GM12801 (cell line): ENCODE results near the gene CBLN3.

ENCODE experiments used
- TF ChIP-seq, protein P1 (sequence below): IDR thresholded peaks from one replicate; pipeline ENCODE4 v1.5.1; 2011; ENCODE audit warnings: control low read depth; ENCODE audit not compliant: insufficient read length; ENCODE audit errors: extremely low read depth

Gene CBLN3

DNA sequence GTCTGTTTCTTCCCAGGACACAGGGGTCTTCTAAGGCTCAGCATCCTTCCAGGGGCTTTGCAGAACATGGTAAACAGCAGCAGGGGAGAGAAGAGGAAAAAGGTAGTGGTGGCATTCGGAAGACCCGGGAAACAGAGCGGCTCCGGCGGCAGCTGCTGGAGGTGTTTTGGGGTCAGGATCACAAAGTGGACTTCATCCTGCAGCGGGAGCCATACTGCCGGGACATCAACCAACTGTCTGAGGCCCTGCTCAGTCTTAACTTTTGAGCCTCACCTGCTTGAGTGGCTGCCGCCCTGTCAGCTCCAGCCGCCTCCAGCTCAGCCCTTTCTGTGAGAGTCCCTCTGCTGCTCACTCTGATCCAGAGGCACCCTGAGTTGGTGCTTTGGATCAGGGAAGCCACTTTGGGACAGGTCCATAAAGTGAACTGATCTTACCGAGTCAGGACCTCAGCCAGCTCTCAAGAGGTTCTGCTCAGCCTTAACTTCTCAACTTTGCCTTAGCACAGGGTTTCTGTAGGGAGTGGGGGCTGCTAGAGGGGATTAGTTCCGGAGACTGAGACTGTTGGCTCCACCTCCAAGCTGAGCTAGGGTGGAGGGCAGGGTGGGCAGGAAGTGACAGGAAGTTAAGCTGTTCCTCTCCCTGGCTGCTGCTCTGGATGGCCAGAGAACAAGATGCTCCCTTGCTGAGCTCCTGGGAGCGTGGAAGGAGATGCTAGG, 7.7 kb upstream of the CBLN3 start:
- TF ChIP-seq, protein P1, sequence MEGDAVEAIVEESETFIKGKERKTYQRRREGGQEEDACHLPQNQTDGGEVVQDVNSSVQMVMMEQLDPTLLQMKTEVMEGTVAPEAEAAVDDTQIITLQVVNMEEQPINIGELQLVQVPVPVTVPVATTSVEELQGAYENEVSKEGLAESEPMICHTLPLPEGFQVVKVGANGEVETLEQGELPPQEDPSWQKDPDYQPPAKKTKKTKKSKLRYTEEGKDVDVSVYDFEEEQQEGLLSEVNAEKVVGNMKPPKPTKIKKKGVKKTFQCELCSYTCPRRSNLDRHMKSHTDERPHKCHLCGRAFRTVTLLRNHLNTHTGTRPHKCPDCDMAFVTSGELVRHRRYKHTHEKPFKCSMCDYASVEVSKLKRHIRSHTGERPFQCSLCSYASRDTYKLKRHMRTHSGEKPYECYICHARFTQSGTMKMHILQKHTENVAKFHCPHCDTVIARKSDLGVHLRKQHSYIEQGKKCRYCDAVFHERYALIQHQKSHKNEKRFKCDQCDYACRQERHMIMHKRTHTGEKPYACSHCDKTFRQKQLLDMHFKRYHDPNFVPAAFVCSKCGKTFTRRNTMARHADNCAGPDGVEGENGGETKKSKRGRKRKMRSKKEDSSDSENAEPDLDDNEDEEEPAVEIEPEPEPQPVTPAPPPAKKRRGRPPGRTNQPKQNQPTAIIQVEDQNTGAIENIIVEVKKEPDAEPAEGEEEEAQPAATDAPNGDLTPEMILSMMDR, result no peak

DNA sequence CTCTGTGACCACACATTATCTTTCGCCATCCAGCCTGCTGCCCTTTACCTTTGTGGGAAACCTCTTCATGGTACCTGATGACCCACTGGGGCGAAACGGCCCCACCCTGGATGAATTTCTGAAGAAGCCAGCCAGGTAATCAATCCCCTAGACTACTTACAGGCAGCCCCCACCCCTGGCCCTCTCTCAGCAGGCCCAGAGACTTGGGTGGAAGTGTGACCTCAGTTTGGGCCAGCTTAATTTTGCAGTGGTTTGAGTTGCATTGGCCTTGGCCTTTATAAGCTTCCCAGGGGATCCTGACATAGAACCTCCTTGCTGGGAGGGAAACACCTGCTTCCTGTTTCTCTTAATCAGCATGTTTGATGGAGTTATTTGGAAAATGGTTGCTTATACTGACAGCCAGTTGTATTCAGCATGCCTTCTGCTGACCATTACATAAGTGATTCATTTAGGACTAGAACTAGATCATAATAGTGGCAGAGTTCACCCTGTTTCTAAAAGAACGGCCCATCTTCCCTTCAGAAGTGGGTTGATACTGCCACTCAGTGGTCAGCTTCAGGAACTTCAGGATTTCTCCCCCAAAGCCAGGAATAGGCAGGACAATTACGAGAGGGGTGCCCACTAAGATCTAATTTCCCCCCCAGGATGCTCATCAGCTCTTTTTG, 7.0 kb upstream of the CBLN3 start:
- TF ChIP-seq, protein P1, result no peak

DNA sequence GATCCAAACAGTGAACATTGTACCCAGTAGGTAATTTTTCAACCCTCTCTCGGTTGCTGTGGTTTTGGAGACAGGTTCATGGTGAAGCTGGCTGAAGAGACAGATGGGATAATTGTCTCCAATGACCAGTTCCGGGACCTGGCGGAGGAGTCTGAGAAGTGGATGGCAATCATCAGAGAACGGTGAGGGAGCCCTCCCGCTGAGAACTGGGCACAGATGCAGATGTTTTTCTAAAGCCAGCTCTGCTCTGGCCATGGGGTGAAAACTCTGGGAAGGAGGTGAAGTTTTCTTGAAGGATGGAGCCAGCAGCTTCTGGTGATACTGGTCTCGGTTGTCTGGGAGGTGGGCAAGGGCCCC, 6.5 kb upstream of the CBLN3 start:
- TF ChIP-seq, protein P1, result no peak

- TF ChIP-seq, protein P1, result no peak
Measured at GRCh38 chr14:24435192-24435810, 5.8 kb upstream of the CBLN3 start.

GRCh38 chr14:24434676-24435075, 5.2 kb upstream of the CBLN3 start:
- TF ChIP-seq, protein P1, result no peak

DNA sequence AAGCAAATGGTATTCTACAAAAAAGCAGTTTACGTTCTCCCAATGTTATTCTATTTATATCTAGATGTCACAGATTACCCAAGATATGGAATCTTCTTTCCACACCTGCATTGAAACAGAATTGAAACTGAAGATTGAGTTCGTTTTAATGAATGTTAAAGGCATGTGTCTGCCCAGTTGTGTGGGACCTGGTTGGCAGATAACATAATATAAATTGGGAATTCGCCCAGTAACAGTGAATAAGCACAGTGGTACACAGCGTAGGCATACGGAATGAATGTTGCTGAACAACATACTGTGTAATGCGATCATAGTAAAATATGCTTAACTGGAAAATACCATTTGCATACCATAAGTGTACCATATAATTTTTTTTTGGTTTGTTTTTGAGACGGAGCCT, 4.6 kb upstream of the CBLN3 start:
- TF ChIP-seq, protein P1, result no peak

DNA sequence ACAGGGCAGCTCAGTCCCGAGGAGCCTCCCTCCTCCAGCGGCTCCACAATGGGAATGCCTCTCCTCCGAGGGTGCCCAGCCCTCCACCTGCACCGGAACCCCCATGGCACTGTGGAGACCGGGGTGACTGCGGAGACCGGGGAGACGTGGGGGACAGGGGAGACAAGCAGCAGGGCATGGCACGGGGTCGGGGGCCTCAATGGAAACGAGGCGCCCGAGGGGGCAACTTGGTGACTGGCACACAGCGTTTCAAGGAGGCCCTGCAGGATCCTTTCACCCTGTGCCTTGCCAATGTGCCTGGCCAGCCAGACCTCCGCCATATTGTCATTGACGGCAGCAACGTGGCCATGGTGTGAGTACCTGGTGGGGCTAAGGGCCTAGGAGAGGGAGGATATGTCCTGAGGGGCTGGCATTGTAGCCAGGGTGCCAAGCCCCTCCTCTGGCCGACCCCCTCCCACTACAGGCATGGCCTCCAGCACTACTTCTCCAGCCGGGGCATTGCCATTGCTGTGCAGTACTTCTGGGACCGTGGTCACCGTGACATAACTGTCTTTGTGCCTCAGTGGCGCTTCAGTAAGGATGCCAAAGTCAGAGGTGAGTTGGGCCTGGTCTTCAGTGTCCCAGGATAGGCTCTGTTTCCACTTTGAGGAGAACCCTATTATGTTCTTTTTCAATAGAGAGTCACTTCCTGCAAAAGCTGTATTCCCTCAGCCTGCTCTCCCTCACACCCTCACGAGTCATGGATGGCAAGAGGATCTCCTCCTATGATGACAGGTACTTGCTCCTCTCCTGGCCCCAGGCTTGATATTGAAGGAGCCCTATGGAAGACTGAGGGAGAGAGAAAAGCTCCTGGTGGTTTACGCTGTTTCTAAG, 3.0 kb upstream of the CBLN3 start:
- TF ChIP-seq, protein P1, result no peak
